GM19467 (cell line): ENCODE results near the gene MTSS2.

ENCODE experiments used
- ATAC-seq: cut with Tn5 transposase; IDR thresholded peaks from one replicate; pipeline ENCODE4 v1.9.1; 2021; ENCODE audit warnings: mild to moderate bottlenecking, moderate library complexity; ENCODE audit not compliant: unreplicated experiment

The MTSS2 gene

DNA sequence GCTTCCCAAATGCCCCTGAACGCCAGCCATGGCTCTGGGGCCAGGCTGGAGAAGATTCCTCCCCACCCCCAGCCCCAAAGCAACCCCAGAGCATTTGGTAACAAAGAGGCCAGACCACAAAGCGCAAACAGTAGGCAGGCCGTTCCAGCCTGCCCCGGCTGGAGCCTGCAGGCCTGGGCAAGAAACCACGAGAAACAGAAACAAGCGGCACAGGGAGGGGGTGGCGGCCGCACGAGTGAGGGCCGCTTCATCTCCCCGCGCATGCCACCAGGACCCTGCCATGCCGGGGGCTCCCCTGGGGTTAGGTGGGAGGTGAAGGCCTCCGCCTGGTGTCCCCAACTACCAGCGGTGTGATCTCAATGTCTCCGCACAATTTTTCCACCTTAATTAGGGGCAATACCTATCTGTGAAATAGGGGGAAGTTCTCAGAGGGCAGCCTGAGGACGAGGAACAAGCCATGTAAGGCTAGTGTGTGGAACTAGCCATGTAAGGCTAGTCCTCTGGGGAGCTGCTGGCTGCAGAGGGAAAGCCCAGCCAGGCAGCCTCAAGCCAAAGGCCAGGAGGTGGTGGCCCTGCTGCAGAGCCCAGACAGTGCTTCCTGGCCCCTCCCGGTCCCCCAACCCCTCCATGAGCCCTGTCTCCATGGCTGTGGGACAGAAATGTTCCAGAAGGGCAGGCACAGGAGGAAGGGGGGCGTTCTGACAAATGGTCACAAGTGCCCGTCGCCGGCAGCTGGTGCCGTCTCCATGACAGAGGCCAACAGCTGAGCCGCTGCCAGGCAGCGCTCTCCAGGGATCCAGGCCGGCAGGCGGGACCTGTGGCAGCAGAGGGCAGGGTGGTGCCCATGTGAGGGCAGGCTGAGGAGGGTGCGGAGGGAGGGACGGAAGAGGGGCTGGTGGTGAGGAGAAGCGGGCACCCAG lies 14.5 kb upstream of the MTSS2 start:
- ATAC-seq: no peak

DNA sequence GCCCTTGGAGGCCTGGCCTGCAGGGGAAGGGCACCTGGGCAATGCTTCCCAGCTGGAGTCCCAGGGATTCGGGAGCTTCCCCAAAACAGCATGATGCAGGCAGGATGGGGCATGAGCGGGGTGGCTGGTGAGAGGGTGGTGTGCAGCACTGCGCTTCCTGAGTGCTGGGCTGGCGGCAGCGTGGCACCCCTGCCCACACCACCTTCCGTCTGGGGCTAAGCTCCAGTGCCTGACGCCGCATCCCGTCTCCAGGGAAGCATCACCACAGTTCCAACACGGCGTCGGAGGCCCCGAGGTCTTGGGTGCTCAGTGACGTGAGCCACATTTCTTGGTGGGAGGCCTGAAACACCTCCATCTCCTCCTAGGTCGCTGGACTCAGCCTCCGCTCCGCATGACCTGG lies 13.8 kb upstream of the MTSS2 start:
- no peak for ATAC-seq

DNA sequence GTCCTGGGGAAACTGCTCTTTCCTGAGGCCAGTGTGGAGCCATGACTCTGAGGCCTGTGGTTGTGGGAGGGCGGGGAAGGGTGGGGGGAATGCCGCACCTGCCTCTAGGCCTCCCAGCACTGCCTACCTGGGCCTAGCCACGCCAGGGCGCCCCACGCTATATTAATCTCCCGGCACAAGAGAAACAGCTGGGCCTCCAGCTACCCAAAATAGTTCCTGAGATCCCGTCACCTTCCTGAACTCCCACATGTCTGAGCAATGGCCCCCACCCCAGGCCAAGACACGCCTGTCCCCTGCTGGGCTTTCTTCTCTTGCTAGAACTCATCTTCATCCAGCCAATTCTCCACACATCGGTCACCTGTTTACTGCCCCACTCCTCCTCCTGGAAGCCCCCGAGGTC lies 13.0 kb upstream of the MTSS2 start:
- no peak for ATAC-seq

DNA sequence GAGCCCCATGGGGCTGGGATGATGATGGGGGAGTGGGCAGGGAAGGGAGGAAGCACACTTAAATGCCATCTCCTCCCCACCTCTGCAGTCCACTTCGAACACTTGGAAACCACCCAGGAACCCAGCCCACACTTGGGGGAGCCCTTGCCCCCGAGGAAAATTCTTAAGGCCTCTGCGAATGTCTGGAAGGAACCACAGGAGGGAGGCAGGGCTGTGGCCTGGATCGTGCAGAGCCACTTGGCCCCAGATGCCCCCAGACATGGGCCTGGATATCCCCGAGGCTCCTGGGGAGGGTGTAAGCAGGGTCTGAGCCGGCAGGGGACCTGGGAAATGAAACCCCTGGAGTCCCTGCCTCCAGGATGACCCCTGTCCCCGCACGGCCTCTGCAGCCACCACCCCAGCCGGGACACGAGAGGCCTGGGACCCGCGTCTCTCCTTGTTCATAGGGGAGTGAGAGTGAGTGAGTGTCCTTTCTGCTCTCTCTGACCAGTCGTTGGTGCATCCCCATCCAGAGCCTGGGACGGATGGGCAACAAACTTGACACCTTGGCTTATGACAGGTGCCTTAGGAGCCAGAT lies 11.8 kb upstream of the MTSS2 start:
- ATAC-seq: no peak

DNA sequence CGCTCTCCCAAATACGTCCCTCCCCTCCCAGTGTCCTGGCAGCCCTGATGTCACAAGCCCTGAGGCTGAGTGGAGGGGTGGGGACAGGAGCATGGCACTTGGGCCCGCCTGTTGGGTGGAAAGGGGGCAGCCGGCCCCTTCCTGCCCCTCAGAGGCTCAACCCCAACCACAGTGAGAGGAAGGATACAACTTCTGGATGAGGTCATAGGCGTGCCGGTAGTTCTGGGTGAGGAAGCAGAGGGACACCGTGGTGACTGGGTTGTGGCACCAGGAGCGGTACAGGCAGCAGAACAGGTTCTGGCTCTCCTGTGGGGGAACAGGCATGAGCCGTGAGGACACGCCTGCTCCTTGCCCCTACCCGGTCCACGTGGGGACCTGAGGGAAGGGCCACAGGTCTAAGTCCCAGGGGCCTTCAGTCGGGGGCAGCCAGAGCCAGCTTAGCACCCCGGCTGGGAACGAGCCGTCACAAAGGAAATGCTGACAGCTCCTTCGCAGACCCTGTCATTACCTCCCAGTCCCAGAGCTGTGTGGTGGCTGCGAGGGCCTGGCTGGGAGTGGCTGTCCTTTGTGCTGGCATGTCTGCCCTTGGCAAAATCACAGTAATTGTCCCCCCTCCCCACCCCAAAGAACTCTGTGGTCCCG lies 11.2 kb upstream of the MTSS2 start:
- ATAC-seq: no peak

DNA sequence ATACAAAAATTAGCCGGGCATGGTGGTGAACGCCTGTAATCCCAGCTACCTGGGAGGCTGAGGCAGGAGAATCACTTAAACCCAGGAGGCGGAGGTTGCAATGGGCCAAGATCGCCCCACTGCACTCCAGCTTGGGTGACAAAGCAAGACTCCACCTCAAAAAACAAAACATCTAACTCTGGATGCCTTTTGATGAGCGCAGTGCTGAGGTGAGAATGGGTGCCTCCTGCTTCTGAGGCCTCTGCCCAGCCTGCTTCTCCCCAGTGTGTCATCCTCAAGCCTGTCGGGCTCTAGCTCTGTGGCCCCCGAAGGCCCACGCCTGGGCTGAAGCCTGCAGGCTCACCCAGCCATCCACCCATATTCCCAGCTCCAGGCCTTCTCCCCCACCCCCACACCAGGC lies 10.5 kb upstream of the MTSS2 start:
- no peak for ATAC-seq

DNA sequence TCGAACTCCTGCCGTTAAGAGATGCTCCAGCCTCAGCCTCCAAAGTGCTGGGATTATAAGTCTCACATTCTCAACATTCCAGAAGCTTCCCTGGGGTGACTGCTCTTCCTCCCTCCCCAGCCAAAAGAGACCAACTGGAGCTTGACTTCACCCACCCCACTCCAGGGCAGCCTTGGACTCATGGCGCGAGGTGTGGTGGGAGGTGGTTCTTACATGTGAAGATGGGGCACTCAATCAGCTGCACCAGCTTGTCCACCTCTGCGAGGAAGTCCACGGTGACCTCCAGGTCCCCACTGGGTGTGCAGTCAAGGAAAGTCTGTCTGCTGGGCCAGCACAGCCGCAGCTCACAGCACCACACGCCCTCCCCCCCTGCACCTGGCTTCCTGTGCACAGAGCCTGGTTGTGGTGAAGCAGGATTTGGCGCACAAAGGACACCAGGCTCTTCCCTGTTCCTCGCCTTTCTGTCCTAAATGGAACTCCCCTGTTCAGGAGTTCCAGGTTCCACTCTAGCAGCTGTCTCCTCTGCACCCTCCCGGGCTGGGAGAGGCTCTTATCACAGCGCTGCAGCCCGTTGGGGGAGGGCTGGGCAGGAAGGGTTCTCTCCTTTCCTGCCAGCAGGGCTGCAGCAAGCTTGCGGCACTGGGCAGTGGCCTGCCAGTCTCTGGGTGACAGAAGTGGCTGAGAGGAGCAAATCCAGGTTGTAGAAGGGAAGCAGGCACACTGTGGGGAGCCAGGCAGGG lies 9.6 kb upstream of the MTSS2 start:
- ATAC-seq: no peak

- no peak for ATAC-seq
Measured at GRCh38 chr16:70694868-70695218, 9.0 kb upstream of the MTSS2 start.

DNA sequence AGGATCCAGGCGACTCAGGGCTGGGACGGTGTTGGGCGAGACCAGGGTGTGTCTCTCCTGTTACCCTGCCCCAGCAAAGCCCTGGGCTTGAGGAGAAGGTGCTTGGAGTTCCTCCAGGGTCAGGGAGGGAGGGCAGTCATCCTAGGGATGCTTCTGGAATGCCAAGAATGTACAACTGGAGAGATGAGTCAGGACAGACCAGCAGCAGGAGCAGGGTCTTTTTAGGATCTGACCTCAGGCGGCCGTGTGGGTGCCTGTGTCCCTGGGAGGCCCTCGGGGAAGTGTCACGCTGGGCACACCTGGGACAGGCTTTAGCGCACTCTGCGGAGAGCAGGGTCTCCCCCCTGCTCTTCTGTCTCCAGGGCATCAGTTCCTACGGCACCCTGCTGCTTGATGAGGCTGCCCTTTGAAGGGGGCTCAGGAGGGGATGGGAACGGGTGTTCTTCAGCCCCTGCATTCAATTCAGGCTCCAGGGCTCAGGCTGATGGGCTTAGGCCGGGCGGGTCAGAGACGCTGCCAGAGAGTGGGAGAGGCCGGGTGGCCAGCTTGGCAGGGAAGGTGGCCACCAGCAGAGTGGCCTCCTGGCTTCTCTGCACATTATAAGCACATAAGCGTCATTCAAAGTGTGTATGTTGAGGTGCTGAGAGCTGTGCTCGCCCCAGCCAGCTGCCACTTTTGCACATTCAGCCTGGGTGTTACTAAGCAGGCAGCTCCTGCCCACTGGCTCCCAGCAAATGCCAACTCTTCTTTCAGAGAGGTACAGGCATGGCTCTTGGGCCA lies 8.4 kb upstream of the MTSS2 start:
- no peak for ATAC-seq

DNA sequence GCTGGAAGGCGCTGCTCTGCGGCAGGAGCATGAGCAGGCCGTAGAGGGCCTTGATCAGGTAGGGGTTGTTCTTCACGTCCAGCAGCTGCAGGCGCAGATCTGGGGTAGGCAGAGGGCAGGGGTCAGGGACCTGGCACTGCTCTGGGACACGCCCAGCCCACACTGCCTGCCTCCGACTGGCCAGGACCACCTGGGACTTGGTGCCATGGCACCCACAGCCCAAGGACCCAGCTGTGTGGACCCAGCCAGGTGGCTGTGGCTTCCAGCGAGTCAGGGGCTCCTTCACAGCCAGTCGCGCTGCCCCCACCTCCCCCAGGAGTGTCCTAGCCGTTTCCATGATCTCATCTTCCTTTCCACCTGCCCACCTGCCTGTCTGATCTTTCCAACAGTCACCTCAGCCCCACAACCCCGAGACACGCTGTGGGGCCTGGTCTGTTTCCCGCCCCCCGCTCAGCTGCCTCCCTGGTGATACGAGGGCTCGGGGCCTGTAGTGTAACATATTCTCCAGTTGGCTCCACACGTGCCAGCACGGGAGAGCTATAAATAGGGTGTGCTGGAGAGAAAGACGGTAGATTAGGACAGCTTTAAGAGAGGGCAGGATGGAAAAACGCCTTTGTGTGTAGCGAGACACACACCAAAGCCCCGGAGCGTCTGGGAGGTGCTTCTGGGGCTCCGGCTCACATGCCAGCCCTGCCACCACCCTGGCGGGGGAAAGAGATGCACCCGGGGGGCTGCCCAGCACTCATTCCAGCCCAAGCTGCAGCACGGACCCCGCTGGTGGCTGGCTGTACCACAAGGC lies 7.2 kb upstream of the MTSS2 start:
- ATAC-seq: no peak

DNA sequence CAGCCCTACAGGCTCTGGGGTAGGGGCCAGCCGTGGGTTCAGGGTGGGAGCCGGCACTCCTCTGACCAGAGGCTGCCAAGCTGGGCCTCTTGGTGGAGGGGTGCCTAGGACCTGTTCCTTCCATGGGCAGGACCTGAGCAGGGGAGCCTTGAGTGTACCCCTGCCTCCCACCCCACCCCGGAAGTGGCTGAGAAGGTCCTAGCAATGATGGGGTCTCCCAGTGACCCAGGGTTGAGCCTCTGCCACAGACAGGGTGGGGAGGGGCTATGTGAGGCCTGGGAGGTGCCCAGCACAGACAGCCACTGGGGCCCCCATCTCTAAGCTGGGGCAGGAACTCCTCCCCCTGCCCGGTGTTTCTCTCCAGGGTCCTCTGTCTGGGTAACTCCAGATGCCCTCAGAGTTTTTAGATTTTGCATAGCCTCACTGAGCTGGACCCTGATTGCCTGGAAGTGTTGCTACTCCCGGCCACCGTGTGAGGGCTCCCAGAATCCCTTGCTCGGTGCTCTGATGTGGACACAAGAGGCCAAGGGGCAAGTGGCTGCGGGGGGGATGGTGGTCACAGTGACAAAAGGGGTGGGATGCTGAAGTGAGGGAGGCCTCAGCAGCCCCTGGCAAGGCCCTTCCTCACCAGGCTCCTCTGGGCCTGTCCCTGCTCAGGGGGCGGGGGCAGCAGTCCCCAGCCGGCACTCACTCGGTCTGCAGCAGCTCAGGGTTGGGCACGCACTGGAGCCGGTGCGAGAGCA lies 6.4 kb upstream of the MTSS2 start:
- no peak for ATAC-seq

DNA sequence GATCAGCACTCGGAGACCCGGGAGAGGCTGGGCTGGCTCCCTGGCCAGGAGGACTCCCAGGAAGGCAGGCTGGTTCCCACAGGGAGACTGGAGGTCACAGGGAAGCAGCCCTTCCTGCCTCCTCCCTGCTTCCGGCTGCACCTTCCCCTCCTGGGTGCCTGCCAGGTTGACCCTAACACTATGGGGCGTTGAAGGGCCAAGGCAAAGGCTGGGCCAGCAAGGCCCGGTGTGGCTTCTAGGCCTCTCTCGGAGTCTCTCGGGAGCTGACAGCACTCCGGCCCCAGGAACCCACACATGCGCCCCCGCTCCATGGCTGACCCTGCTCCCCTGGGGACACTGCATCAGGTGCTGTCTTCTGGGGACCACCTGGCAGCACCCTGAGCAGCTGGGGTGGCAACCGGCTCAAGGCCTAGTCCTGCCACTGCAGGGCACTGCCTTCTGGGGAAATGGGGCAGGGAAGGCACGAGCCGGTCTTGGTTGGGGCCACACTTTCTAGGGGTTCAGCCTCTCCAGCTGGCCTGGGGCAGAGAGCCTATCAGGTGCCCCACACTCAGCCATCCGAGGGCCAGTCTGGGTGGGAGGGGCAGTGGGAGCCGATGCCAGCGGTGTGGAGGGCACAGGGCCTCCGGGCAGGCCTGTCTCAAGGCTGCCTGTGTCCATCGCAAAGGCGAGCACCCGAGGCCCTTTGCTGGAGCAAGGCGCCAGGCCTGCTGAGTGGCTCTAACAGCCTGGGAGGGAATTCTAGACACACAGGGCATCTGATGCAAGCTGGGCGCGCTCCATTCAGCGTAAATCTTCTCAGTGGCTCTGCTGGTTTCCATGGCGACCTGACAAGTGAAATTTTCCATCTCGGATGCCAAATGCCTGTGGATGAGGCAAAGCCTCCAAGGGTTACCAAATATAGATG lies 5.6 kb upstream of the MTSS2 start:
- ATAC-seq: no peak

GRCh38 chr16:70689970-70690891 lies 4.4 kb upstream of the MTSS2 start:
- ATAC-seq: no peak

- no peak for ATAC-seq
Measured at GRCh38 chr16:70689035-70689969, 3.4 kb upstream of the MTSS2 start.

GRCh38 chr16:70688246-70688742 lies 2.4 kb upstream of the MTSS2 start:
- ATAC-seq: no peak
